GM12892 (cell line): Measurements from ENCODE around the gene ADCY9.
"Not testable (repeated sequence)": the region's sequence is repeated elsewhere in the genome, so short reads cannot be mapped to it uniquely, and the experiment has no call there.

ENCODE experiments used
- DNase-seq: peaks from one replicate; pipeline ENCODE4 v3.0.0; 2011; ENCODE audit not compliant: insufficient read length
- FAIRE-seq: peaks from 2 replicates; lab custom pipeline; 2011; peaks lifted over from hg19 to GRCh38; lab: Jason Lieb, UNC
- POLR2A ChIP-seq: IDR thresholded peaks from 2 replicates; pipeline ENCODE4 v1.6.1; 2011; ENCODE audit warnings: low read depth, low read length, control low read depth
- POLR2AphosphoS5 ChIP-seq: IDR thresholded peaks from 2 replicates; pipeline ENCODE4 v1.6.1; 2011; ENCODE audit warnings: low read depth, low read length, control low read depth
- TAF1 ChIP-seq: IDR thresholded peaks from 2 replicates; pipeline ENCODE4 v1.6.1; 2011; ENCODE audit warnings: low read depth, mild to moderate bottlenecking, control low read depth, low read length, borderline replicate concordance

Gene ADCY9

GRCh38 chr16:3938843-3939624 is 177.2 kb downstream of the ADCY9 start:
- FAIRE-seq (no peak), DNase-seq (peak; percentile 68)
- TF ChIP-seq TAF1 (no peak), POLR2A (no peak), POLR2AphosphoS5 (no peak)

GRCh38 chr16:3938471-3938842 is 177.8 kb downstream of the ADCY9 start:
- TF ChIP-seq POLR2A (no peak), POLR2AphosphoS5 (no peak), TAF1 (no peak)
- FAIRE-seq = no peak
- DNase-seq = no peak

GRCh38 chr16:3937066-3937875 is 179.0 kb downstream of the ADCY9 start:
- DNase-seq = no peak
- TF ChIP-seq POLR2A (no peak), POLR2AphosphoS5 (no peak), TAF1 (no peak)
- no peak for FAIRE-seq

GRCh38 chr16:3935921-3936320 is 180.3 kb downstream of the ADCY9 start:
- DNase-seq (no peak), FAIRE-seq (no peak)
- TF ChIP-seq TAF1 (no peak), POLR2AphosphoS5 (no peak), POLR2A (no peak)

- TF ChIP-seq POLR2A = no peak
- no peak for TF ChIP-seq TAF1
- no peak for TF ChIP-seq POLR2AphosphoS5
- FAIRE-seq = no peak
- DNase-seq = no peak
Observed at GRCh38 chr16:3934491-3935181, 181.6 kb downstream of the ADCY9 start.

GRCh38 chr16:3927147-3927546 is 189.1 kb downstream of the ADCY9 start:
- DNase-seq, FAIRE-seq: not testable (repeated sequence)

- FAIRE-seq (no peak), DNase-seq (no peak)
- no peak for TF ChIP-seq TAF1
- no peak for TF ChIP-seq POLR2A
- no peak for TF ChIP-seq POLR2AphosphoS5
Observed at GRCh38 chr16:3924763-3925162, 191.5 kb downstream of the ADCY9 start.

- DNase-seq (no peak), FAIRE-seq (no peak)
Observed at GRCh38 chr16:3922241-3922640, 194.0 kb downstream of the ADCY9 start.

GRCh38 chr16:3920206-3920605 is 196.0 kb downstream of the ADCY9 start:
- FAIRE-seq = no peak

More at GRCh38 chr16:3922241-3922640, 194.0 kb downstream of the ADCY9 start:
- TF ChIP-seq TAF1 = no peak
- no peak for TF ChIP-seq POLR2AphosphoS5
- TF ChIP-seq POLR2A = no peak

GRCh38 chr16:3919413-3919812 is 196.8 kb downstream of the ADCY9 start:
- no peak for FAIRE-seq
- DNase-seq = no peak
- TF ChIP-seq POLR2A (no peak), TAF1 (no peak), POLR2AphosphoS5 (no peak)

More at GRCh38 chr16:3920206-3920605, 196.0 kb downstream of the ADCY9 start:
- TF ChIP-seq POLR2AphosphoS5 (no peak), TAF1 (no peak), POLR2A (no peak)
- DNase-seq = no peak
